ENCODE results near the gene RGP1.

The RGP1 gene

DNA sequence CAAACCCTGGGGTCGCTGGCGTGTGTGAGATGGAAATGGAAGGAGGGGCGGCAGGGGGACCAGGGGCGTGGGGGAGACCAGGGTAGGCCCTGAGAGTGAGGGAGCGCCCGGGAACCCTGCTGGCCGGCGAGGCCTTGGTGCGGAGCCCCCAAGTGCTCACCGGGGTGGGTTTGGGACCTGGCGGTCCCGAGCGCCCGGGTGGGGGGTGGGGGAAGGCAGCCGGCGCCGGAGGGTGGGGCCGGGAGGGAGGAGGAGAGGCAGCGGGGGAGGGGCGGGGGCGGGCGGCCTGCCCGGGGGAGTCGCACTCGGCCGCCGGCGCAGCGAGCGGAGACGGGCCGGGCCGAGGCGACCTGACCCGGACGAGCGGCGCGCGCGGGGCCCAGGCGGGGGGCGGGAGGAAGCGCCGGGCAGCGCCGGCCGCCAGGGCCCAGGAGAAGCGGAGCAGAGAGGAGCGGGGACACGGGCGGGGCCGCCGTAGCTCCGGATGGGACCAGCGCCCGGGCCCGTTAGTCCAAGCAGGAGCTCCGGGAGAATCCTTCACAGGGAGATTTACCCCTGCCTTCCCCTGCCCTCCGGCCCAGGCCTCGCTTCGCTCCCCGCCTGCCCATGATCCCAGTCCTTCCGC lies 42.3 kb downstream of the RGP1 start, which contains the start of gene NPR2:
TSS of gene NPR2 (plus strand) at position 295 of the 625 bp plus-strand sequence. CDS start 818 bp downstream, outside the sequence.
- no peak within 1 kb of the TSS for H3K4me3 ChIP-seq (ENCODE audit: low read depth, low read length)
- TF ChIP-seq, protein P1, sequence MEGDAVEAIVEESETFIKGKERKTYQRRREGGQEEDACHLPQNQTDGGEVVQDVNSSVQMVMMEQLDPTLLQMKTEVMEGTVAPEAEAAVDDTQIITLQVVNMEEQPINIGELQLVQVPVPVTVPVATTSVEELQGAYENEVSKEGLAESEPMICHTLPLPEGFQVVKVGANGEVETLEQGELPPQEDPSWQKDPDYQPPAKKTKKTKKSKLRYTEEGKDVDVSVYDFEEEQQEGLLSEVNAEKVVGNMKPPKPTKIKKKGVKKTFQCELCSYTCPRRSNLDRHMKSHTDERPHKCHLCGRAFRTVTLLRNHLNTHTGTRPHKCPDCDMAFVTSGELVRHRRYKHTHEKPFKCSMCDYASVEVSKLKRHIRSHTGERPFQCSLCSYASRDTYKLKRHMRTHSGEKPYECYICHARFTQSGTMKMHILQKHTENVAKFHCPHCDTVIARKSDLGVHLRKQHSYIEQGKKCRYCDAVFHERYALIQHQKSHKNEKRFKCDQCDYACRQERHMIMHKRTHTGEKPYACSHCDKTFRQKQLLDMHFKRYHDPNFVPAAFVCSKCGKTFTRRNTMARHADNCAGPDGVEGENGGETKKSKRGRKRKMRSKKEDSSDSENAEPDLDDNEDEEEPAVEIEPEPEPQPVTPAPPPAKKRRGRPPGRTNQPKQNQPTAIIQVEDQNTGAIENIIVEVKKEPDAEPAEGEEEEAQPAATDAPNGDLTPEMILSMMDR (IDR thresholded peaks at IDR 0.05; ENCODE audit: low read depth, low read length, missing control alignments), result no peak
- DNase-seq (ENCODE audit: low read depth), result no peak

DNA sequence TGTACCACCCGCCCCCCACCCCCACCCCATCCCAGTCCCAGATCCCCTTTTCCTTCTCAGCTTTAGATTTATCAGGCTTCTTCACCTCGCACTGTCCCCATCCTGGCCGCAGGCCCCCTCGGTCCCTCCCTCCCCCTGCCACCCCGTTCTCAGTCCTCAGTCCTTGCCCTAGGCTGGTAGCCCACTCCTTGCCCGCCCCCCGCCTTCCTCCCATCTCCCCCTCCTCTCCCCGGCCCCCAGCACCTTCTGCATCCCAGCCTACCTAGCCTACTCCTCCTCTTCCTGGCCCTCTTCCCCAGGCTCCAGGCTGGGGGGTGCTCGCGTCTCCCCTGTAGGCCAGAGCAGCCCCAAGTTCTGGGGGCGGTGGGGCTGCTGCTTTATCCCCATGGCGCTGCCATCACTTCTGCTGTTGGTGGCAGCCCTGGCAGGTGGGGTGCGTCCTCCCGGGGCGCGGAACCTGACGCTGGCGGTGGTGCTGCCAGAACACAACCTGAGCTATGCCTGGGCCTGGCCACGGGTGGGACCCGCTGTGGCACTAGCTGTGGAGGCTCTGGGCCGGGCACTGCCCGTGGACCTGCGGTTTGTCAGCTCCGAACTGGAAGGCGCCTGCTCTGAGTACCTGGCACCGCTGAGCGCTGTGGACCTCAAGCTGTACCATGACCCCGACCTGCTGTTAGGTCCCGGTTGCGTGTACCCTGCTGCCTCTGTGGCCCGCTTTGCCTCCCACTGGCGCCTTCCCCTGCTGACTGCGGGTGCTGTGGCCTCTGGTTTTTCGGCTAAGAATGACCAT lies 43.1 kb downstream of the RGP1 start:
- H3K4me3 ChIP-seq (ENCODE audit: low read depth, low read length), result no peak overlapping the region
- TF ChIP-seq, protein P1 (IDR thresholded peaks at IDR 0.05; ENCODE audit: low read depth, low read length, missing control alignments), result no peak
- no peak for DNase-seq (ENCODE audit: low read depth)

DNA sequence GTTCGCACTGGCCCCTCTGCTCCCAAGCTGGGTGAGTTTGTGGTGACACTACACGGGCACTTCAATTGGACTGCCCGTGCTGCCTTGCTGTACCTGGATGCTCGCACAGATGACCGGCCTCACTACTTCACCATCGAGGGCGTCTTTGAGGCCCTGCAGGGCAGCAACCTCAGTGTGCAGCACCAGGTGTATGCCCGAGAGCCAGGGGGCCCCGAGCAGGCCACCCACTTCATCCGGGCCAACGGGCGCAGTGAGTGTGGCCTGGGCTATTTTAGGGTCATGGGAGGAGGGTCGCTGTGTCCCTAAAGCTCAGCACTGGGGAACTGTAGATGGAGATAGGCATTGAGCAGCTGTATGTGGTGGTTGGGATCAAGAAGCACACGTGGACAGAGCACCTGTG lies 43.7 kb downstream of the RGP1 start:
- H3K4me3 ChIP-seq (ENCODE audit: low read depth, low read length), result no peak overlapping the region
- no peak for DNase-seq (ENCODE audit: low read depth)
- TF ChIP-seq, protein P1 (IDR thresholded peaks at IDR 0.05; ENCODE audit: low read depth, low read length, missing control alignments), result no peak

DNA sequence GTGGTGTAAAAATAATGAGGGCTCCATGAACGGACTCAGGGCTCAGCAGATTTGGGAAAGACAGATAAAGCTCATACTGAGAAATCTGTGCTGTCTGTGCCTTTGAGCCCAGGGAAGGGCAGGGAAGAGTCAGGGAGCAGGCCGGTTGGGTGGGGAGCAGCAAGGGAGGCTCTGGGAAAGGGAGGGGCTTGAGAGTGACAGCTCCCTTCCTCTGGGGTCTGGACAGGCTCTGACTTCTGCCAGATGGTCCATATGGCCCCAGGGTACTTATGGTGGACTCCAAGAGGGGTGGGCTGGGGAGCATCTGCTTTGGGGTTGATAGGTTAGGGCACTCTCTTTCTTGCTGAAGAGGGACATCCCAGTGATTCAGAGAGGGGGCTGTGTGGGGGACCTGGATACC lies 44.4 kb downstream of the RGP1 start:
- TF ChIP-seq, protein P1 (IDR thresholded peaks at IDR 0.05; ENCODE audit: low read depth, low read length, missing control alignments), result no peak
- no peak overlapping the region for H3K4me3 ChIP-seq (ENCODE audit: low read depth, low read length)
- DNase-seq (ENCODE audit: low read depth), result no peak

DNA sequence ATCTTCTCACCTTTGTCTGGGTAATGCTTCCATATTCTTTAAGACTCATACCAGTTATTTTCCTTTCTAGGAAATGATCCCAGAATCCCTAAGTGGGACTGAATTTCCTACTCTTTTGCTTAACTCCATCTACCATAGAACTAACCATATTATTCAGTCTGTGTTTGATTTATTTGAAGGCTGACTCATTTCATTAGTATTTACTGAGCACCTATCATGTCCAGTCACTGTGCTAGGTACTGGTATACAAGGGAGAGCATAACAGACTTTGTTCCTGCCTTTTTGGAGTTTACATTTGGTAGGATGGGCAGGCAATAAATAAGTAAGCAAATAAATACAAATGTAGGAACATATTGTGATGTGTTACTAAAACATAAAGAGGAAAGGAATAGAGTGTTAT lies 46.6 kb downstream of the RGP1 start:
- no peak overlapping the region for H3K4me3 ChIP-seq (ENCODE audit: low read depth, low read length)
- TF ChIP-seq, protein P1 (IDR thresholded peaks at IDR 0.05; ENCODE audit: low read depth, low read length, missing control alignments), result no peak
- DNase-seq (ENCODE audit: low read depth), result no peak

DNA sequence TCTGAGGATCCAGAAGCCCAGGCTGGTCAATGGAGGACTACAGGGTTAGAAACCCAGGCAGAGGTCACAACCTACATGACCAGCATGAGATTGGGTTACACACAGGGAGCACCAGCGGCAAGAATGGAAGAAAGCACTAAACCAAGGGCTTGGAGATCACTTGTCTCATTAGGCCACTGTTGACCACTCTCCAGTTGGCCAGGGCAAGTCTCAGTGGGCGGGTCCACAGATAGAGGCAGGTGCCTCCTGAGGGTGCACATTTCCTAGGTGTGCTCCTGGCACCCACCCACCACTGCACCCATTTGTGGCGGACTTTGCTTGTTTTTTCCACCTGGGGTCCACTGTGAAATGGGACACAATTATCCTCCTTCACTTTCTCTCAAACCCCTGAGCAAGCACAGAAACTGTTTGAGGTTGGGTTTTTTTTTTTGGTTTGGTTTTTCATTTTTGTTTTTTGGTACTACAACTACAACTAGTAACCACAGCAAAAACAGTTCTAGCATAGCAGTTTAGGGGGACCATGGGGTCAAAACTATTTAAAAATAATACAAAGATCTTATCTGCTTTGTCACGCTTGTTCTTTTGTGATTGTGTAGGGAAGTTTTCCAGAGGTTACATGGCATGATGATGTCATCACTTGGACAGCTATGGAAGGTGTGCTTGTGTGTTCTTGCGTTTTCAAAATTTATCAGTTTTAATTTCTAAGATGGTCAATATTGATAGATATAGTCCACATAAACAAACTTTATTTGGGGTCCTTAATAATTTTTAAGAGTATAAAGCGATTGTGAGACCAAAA lies 48.4 kb downstream of the RGP1 start:
- TF ChIP-seq, protein P1 (IDR thresholded peaks at IDR 0.05; ENCODE audit: low read depth, low read length, missing control alignments), result no peak
- no peak for DNase-seq (ENCODE audit: low read depth)
- H3K4me3 ChIP-seq (ENCODE audit: low read depth, low read length), result no peak overlapping the region

Measured in GM12864 (cell line).